ENCODE measurements around the gene EPM2A. TPM values are rescaled to one million over a fixed set of nuclear protein-coding genes. Genes with fewer than 3 reads are reported as not detected.
A peak's percentile ranks its signal among the peaks of the same experiment; 100 is the strongest.
"Not testable (repeated sequence)": the region's sequence is repeated elsewhere in the genome, so short reads cannot be mapped to it uniquely, and the experiment has no call there.

Gene EPM2A
- total RNA-seq, 1 donor from 2014 or later = 40.9 TPM

- no peak for DNase-seq (ENCODE audit: low read depth)
These were observed 3.9 kb downstream of the EPM2A start for GRCh38 chr6:145731447-145731846.

GRCh38 chr6:145729887-145730286 lies 5.4 kb downstream of the EPM2A start:
- DNase-seq (ENCODE audit: low read depth) = no peak

GRCh38 chr6:145728444-145729385 lies 6.6 kb downstream of the EPM2A start:
- DNase-seq (ENCODE audit: low read depth) = no peak

GRCh38 chr6:145727817-145728388 lies 7.4 kb downstream of the EPM2A start:
- DNase-seq (ENCODE audit: low read depth) = no peak

GRCh38 chr6:145725570-145725969 lies 9.8 kb downstream of the EPM2A start:
- no peak for DNase-seq (ENCODE audit: low read depth)

- DNase-seq (ENCODE audit: low read depth) = no peak
These were observed 11.7 kb downstream of the EPM2A start for GRCh38 chr6:145723646-145724045.

- DNase-seq (ENCODE audit: low read depth) = no peak
These were observed 13.1 kb downstream of the EPM2A start for GRCh38 chr6:145722190-145722589.

GRCh38 chr6:145721144-145721543 lies 14.2 kb downstream of the EPM2A start:
- DNase-seq (ENCODE audit: low read depth) = no peak

GRCh38 chr6:145715426-145715825 lies 19.9 kb downstream of the EPM2A start:
- DNase-seq (ENCODE audit: low read depth) = peak; percentile 40

GRCh38 chr6:145714731-145715130 lies 20.6 kb downstream of the EPM2A start:
- DNase-seq (ENCODE audit: low read depth) = peak; percentile 68

- DNase-seq (ENCODE audit: low read depth) = no peak
These were observed 21.5 kb downstream of the EPM2A start for GRCh38 chr6:145713773-145714172.

- DNase-seq (ENCODE audit: low read depth) = no peak
These were observed 23.9 kb downstream of the EPM2A start for GRCh38 chr6:145711372-145711771.

GRCh38 chr6:145707397-145707796 lies 27.9 kb downstream of the EPM2A start:
- DNase-seq (ENCODE audit: low read depth) = no peak

GRCh38 chr6:145705561-145705960 lies 29.8 kb downstream of the EPM2A start:
- DNase-seq (ENCODE audit: low read depth) = no peak

GRCh38 chr6:145704143-145704781 lies 31.1 kb downstream of the EPM2A start:
- DNase-seq (ENCODE audit: low read depth) = no peak

GRCh38 chr6:145699462-145699861 lies 35.9 kb downstream of the EPM2A start:
- no peak for DNase-seq (ENCODE audit: low read depth)

- not testable (repeated sequence) for DNase-seq (ENCODE audit: low read depth)
These were observed 37.9 kb downstream of the EPM2A start for GRCh38 chr6:145697401-145697800.

- no peak for DNase-seq (ENCODE audit: low read depth)
These were observed 41.1 kb downstream of the EPM2A start for GRCh38 chr6:145694083-145694737.

GRCh38 chr6:145690969-145691368 lies 44.4 kb downstream of the EPM2A start:
- no peak for DNase-seq (ENCODE audit: low read depth)

- no peak for DNase-seq (ENCODE audit: low read depth)
These were observed 45.8 kb downstream of the EPM2A start for GRCh38 chr6:145689529-145689928.

- no peak for DNase-seq (ENCODE audit: low read depth)
These were observed 46.8 kb downstream of the EPM2A start for GRCh38 chr6:145688493-145688905.

GRCh38 chr6:145685932-145686331 lies 49.4 kb downstream of the EPM2A start:
- no peak for DNase-seq (ENCODE audit: low read depth)
